A549 treated with ZK216348 at 1 μM for 4 hours (cell line): ENCODE results near the gene TNNT1. TPM values are rescaled to one million over a fixed set of nuclear protein-coding genes. Genes with fewer than 3 reads are reported as not detected.

Experiments
- total RNA-seq: library from RNA; stranded (reverse); fragments of 200-300 nt; extraction: Qiagen RNA extraction; gene quantifications from 5 replicates; pipeline ENCODE4 v1.2.3, GENCODE V29; 2022; ENCODE audit warnings: low read depth

The TNNT1 gene, protein sequence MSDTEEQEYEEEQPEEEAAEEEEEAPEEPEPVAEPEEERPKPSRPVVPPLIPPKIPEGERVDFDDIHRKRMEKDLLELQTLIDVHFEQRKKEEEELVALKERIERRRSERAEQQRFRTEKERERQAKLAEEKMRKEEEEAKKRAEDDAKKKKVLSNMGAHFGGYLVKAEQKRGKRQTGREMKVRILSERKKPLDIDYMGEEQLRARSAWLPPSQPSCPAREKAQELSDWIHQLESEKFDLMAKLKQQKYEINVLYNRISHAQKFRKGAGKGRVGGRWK
- total RNA-seq: 96.6 to 145 TPM (median 141 TPM) in 5 replicates

DNA sequence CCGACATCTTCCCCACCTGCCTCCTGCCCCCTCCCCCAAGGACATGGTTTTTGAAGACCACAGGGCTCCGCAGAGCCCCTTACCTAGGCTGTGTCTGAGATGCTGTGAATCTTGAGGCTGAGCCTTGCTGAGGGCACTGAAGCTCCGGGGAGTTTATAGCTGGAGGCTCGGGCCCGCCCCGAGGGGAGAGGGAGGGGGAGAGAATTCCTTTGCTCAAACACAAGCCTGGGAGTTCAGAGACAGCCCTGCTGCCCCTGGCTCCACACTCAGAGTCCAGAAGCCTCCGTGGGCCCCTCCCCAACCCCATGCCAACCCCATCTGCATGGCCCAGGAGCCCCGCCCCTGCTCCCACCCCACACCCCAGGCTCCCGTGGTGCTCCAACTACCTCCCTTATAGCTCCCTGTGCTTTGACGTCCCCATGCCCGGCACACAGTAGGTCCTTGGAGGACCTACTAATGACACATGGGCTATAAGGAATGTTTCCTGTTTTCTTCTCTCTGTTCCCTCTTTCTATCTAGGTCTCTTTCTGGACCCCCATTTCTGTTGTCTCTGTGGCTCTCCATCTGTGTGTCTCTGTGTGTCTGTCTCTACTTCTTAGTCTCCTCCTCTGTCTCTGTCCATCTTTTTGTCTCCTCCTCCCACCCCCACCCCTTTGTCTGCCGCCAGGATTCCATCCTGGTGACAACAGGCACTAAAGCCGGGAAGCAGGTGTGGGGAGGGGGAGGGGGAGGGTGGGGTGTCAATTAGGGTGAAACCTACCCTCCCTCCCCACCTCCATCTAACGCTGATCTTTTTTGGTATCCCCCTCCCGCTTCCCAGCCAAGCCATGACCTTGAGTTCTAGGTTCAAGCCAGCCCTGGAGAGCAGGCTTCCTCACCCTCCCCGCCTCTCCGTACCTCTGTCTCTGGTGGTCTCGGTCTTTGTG, at the start of gene TNNT1:
TNNT1 (minus strand) TSS at position 129 of the 926 bp plus-strand sequence. CDS start 2,049 bp downstream, outside the sequence.

GRCh38 chr19:55179606-55180484, 30.8 kb upstream of the TNNT1 start, which contains the start of gene SYT5:
TSS of gene SYT5 (minus strand) at chr19:55180289. CDS start at chr19:55179041, 1,248 bp downstream.

GRCh38 chr19:55166530-55167268, 17.7 kb upstream of the TNNT1 start, which contains the start of gene DNAAF3:
TSS of gene DNAAF3 (minus strand) at chr19:55166613. CDS start at chr19:55166413, 200 bp downstream.

GRCh38 chr19:55157064-55157908, 8.3 kb upstream of the TNNT1 start, which contains the start of gene TNNI3:
TSS of gene TNNI3 (minus strand) at chr19:55157732. CDS start at chr19:55157589, 143 bp downstream.

DNA sequence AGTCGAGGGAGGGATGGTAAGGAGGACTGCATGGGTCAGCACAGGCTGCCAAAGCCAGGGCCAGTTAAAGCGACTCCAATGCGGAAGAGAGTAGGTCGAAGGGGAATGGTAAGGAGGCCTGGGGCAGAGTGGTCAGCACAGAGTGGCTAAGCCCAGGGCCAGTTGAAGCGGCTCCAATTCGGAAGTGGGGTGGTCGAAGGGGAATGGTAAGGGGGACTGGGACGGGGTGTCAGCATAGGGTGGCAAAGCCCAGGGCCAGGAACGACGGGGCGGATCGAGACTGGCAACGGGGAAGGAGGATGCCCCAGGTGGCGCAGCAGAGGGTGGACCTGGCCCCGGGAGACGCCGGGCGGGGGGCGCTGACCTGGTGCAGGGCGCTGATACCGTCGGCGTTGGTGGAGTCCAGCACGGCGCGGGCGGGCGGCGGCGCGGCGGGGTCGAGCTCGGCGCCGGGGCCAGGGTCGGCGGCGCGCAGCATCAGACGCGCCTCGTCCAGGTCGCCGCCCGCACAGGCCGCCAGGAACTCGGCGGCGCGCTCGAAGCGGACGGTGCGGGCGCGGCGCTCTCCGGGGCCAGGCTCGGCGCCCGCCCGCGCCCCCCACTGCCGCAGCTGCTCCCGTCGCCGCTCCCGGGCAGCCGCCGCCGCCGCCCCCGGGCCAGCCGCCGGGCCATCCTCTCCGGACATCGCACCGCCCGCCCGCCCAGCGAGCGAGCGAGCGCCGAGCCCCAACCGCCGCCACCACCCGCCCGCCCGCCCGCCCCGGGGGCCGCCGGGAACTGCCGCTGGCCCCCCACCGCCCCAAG, 31.9 kb downstream of the TNNT1 start, which contains the start of gene PPP1R12C:
PPP1R12C (minus strand) TSS at position 779 of the 804 bp plus-strand sequence; CDS start at position 685, 94 bp downstream.

Other genes starting within 250 kb of the TNNT1 start
- not detected in 5 replicates for gene NCR1, start 243.1 kb downstream of the TNNT1 start, total RNA-seq
- gene NLRP7, start 201.7 kb downstream of the TNNT1 start, total RNA-seq: 0.08 TPM in 1 of 5 replicates, not detected in the others
- 22.7 to 28.3 TPM (median 27.2 TPM) in 5 replicates for gene NLRP2, start 182.8 kb downstream of the TNNT1 start, total RNA-seq
- gene GP6, start 110.9 kb downstream of the TNNT1 start, total RNA-seq: 0.13 to 0.46 TPM (median 0.19 TPM) in 3 of 5 replicates, not detected in the others
- 14.5 to 21.2 TPM (median 20.8 TPM) in 5 replicates for gene RDH13, start 86.1 kb downstream of the TNNT1 start, total RNA-seq
- gene EPS8L1, start 73.3 kb downstream of the TNNT1 start, total RNA-seq: 3.0 to 9.2 TPM (median 6.8 TPM) in 5 replicates
- 52.2 to 99.2 TPM (median 86.1 TPM) in 5 replicates for gene PPP1R12C, start 31.6 kb downstream of the TNNT1 start, total RNA-seq
- 6.6 to 13.4 TPM (median 7.0 TPM) in 5 replicates for gene TNNI3, start 8.5 kb upstream of the TNNT1 start, total RNA-seq
- gene DNAAF3, start 17.4 kb upstream of the TNNT1 start, total RNA-seq: 3.1 to 6.7 TPM (median 5.6 TPM) in 5 replicates
- gene SYT5, start 31.1 kb upstream of the TNNT1 start, total RNA-seq: 2.7 to 4.4 TPM (median 3.1 TPM) in 5 replicates
- 3.6 to 6.0 TPM (median 4.0 TPM) in 5 replicates for gene PTPRH, start 60.3 kb upstream of the TNNT1 start, total RNA-seq
- 2.2 to 5.4 TPM (median 4.8 TPM) in 5 replicates for gene TMEM86B, start 79.6 kb upstream of the TNNT1 start, total RNA-seq
- 64.6 to 131 TPM (median 118 TPM) in 5 replicates for gene PPP6R1, start 109.8 kb upstream of the TNNT1 start, total RNA-seq
- 122 to 147 TPM (median 138 TPM) in 5 replicates for gene HSPBP1, start 130.9 kb upstream of the TNNT1 start, total RNA-seq
- 3.2 to 5.1 TPM (median 4.6 TPM) in 5 replicates for gene BRSK1, start 134.8 kb upstream of the TNNT1 start, total RNA-seq
- gene TMEM150B, start 176.1 kb upstream of the TNNT1 start, total RNA-seq: not detected in 5 replicates
- 3.1 to 9.0 TPM (median 8.2 TPM) in 5 replicates for gene KMT5C, start 190.7 kb upstream of the TNNT1 start, total RNA-seq
- 1.2 to 7.0 TPM (median 1.4 TPM) in 5 replicates for gene COX6B2, start 205.5 kb upstream of the TNNT1 start, total RNA-seq
- gene GARIN5B, start 214.1 kb upstream of the TNNT1 start, total RNA-seq: 0.11 to 0.42 TPM (median 0.18 TPM) in 4 of 5 replicates, not detected in the other
- 20.8 to 42.0 TPM (median 26.5 TPM) in 5 replicates for gene IL11, start 221.3 kb upstream of the TNNT1 start, total RNA-seq
- gene TMEM190, start 227.6 kb upstream of the TNNT1 start, total RNA-seq: 1.2 to 2.3 TPM (median 1.3 TPM) in 5 replicates
- gene TMEM238, start 235.1 kb upstream of the TNNT1 start, total RNA-seq: 2.3 to 14.6 TPM (median 11.3 TPM) in 5 replicates
- gene RPL28, start 236.7 kb upstream of the TNNT1 start, total RNA-seq: 2,333 to 3,419 TPM (median 2,681 TPM) in 5 replicates